ENCODE measurements around the gene KCTD16. TPM values are rescaled to one million over a fixed set of nuclear protein-coding genes. Genes with fewer than 3 reads are reported as not detected.

KCTD16 gene
- total RNA-seq, 1 donor = under 0.01 TPM

GRCh38 chr5:144209361-144209760 is 38.7 kb downstream of the KCTD16 start:
- Histone ChIP-seq H3K9me3 (ENCODE audit: low read depth, low read length) (no peaks in the 10 kb centered on the region), H3K27me3 (ENCODE audit: insufficient read depth, low read length) (peaks cover 47% of the 10 kb centered on the region), H3K4me3 (ENCODE audit: low read length) (no peak overlapping the region), H3K4me1 (ENCODE audit: insufficient read depth, low read length) (no peaks in the 10 kb centered on the region)

DNA sequence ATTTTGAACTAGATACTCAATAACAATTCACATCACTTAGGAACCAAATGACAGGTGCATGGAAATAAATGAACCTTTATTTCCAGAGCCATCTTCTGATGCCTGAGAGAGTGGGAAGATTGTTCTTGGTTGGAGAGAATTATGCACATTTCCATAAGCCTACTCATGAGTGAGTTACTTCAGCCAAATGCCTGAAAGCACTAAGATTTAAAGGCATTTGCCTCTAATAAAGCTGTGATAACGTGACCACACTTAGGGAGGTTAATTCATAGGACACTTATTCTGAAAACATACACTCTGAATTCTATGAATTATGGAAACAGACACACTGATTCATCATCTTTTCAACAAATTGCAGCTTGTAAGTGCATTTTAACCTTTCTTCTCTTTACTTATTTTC is 40.0 kb downstream of the KCTD16 start:
- Histone ChIP-seq H3K4me1 (ENCODE audit: insufficient read depth, low read length) (no peaks in the 10 kb centered on the region), H3K4me3 (ENCODE audit: low read length) (no peak overlapping the region), H3K9me3 (ENCODE audit: low read depth, low read length) (no peaks in the 10 kb centered on the region), H3K27me3 (ENCODE audit: insufficient read depth, low read length) (peaks cover 40% of the 10 kb centered on the region)

DNA sequence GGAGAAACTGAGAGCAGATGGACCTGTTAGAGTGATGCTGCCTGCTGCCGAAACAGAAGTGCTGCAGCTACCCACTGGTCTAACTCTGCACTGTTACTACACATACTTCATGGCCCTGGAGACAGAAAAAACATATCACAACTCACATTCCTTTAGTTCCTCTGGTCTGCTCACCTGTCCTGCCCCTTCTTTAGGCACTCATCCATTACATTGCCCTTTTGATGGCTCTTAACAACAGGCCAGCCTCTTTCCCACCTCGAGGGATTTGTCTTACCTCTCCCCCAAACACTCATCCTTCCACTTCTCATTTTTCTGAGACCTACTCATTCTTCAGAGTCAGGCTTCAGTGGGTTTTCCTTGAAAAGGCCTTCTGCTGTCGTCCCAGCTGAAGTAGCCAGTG is 49.2 kb downstream of the KCTD16 start:
- Histone ChIP-seq H3K4me1 (ENCODE audit: insufficient read depth, low read length) (no peaks in the 10 kb centered on the region), H3K9me3 (ENCODE audit: low read depth, low read length) (no peaks in the 10 kb centered on the region), H3K27me3 (ENCODE audit: insufficient read depth, low read length) (peaks cover 5% of the 10 kb centered on the region), H3K4me3 (ENCODE audit: low read length) (no peak overlapping the region)

- Histone ChIP-seq H3K9me3 (ENCODE audit: low read depth, low read length) (no peaks in the 10 kb centered on the region), H3K27me3 (ENCODE audit: insufficient read depth, low read length) (peaks cover 4% of the 10 kb centered on the region), H3K4me1 (ENCODE audit: insufficient read depth, low read length) (no peaks in the 10 kb centered on the region), H3K4me3 (ENCODE audit: low read length) (no peak overlapping the region)
Measured at GRCh38 chr5:144227363-144227999, 56.8 kb downstream of the KCTD16 start.

DNA sequence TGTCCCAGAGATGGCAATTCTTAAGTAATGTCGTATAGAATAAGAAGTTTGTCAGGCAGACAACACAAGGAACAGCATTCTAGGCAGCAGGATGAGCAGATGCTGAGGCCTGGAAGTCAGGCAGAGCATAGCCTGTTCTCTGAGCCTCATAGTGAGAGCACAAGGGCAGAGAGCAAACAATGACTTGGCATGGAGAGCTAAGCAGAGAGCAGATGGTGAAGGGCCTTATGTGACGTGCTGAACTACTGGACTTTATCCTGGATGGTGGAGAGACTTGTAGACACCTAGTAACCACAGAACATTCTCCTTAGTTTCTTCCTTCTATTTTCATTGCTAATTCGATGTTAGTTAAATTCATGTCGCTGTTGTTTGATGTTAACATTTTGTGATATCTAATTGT is 60.1 kb downstream of the KCTD16 start:
- Histone ChIP-seq H3K4me3 (ENCODE audit: low read length) (no peak overlapping the region), H3K27me3 (ENCODE audit: insufficient read depth, low read length) (peaks cover 4% of the 10 kb centered on the region), H3K4me1 (ENCODE audit: insufficient read depth, low read length) (no peaks in the 10 kb centered on the region), H3K9me3 (ENCODE audit: low read depth, low read length) (no peaks in the 10 kb centered on the region)

- Histone ChIP-seq H3K4me3 (ENCODE audit: low read length) (no peak overlapping the region), H3K4me1 (ENCODE audit: insufficient read depth, low read length) (no peaks in the 10 kb centered on the region), H3K9me3 (ENCODE audit: low read depth, low read length) (no peaks in the 10 kb centered on the region), H3K27me3 (ENCODE audit: insufficient read depth, low read length) (peaks cover 4% of the 10 kb centered on the region)
Measured at GRCh38 chr5:144232285-144232684, 61.6 kb downstream of the KCTD16 start.

GRCh38 chr5:144236499-144236898 is 65.8 kb downstream of the KCTD16 start:
- no peaks in the 10 kb centered on the region for H3K4me1 ChIP-seq (ENCODE audit: insufficient read depth, low read length)
- H3K27me3 ChIP-seq (ENCODE audit: insufficient read depth, low read length) = no peaks in the 10 kb centered on the region

GRCh38 chr5:144237851-144238250 is 67.2 kb downstream of the KCTD16 start:
- Histone ChIP-seq H3K4me1 (ENCODE audit: insufficient read depth, low read length) (no peaks in the 10 kb centered on the region), H3K4me3 (ENCODE audit: low read length) (no peak overlapping the region), H3K27me3 (ENCODE audit: insufficient read depth, low read length) (no peaks in the 10 kb centered on the region), H3K9me3 (ENCODE audit: low read depth, low read length) (no peaks in the 10 kb centered on the region)

More at GRCh38 chr5:144236499-144236898, 65.8 kb downstream of the KCTD16 start:
- H3K4me3 ChIP-seq (ENCODE audit: low read length) = no peak overlapping the region
- no peaks in the 10 kb centered on the region for H3K9me3 ChIP-seq (ENCODE audit: low read depth, low read length)

DNA sequence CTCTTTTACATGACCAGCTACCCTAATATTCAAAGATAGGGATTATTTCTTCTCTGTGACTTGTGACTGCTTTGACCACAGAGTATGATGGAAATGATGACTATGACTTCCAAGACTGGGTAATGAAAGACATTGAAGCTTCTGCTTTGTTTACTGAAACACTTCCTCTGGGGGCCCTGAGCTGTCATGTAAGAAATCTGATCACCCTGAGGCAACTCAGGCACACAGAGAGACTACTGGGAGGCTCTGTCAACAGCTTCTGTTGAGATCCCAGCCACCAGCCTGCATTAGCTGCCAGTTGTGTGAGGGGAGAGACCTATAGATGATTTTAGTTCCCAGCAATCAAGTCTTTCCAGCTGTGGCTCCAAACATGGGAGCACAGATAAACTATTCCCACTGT is 76.5 kb downstream of the KCTD16 start:
- Histone ChIP-seq H3K27me3 (ENCODE audit: insufficient read depth, low read length) (no peaks in the 10 kb centered on the region), H3K9me3 (ENCODE audit: low read depth, low read length) (no peaks in the 10 kb centered on the region), H3K4me3 (ENCODE audit: low read length) (no peak overlapping the region), H3K4me1 (ENCODE audit: insufficient read depth, low read length) (no peaks in the 10 kb centered on the region)

- Histone ChIP-seq H3K9me3 (ENCODE audit: low read depth, low read length) (no peaks in the 10 kb centered on the region), H3K27me3 (ENCODE audit: insufficient read depth, low read length) (no peaks in the 10 kb centered on the region), H3K4me1 (ENCODE audit: insufficient read depth, low read length) (no peaks in the 10 kb centered on the region), H3K4me3 (ENCODE audit: low read length) (no peak overlapping the region)
Measured at GRCh38 chr5:144248015-144248414, 77.3 kb downstream of the KCTD16 start.

GRCh38 chr5:144249755-144250464 is 79.2 kb downstream of the KCTD16 start:
- H3K4me3 ChIP-seq (ENCODE audit: low read length) = no peak overlapping the region
- H3K27me3 ChIP-seq (ENCODE audit: insufficient read depth, low read length) = no peaks in the 10 kb centered on the region
- H3K9me3 ChIP-seq (ENCODE audit: low read depth, low read length) = no peaks in the 10 kb centered on the region
- H3K4me1 ChIP-seq (ENCODE audit: insufficient read depth, low read length) = no peaks in the 10 kb centered on the region

- Histone ChIP-seq H3K9me3 (ENCODE audit: low read depth, low read length) (no peaks in the 10 kb centered on the region), H3K4me3 (ENCODE audit: low read length) (no peak overlapping the region), H3K4me1 (ENCODE audit: insufficient read depth, low read length) (no peaks in the 10 kb centered on the region), H3K27me3 (ENCODE audit: insufficient read depth, low read length) (no peaks in the 10 kb centered on the region)
Measured at GRCh38 chr5:144254552-144254951, 83.9 kb downstream of the KCTD16 start.

GRCh38 chr5:144260121-144260520 is 89.4 kb downstream of the KCTD16 start:
- H3K9me3 ChIP-seq (ENCODE audit: low read depth, low read length) = no peaks in the 10 kb centered on the region
- peaks cover 3% of the 10 kb centered on the region for H3K27me3 ChIP-seq (ENCODE audit: insufficient read depth, low read length)
- no peaks in the 10 kb centered on the region for H3K4me1 ChIP-seq (ENCODE audit: insufficient read depth, low read length)
- no peak overlapping the region for H3K4me3 ChIP-seq (ENCODE audit: low read length)

DNA sequence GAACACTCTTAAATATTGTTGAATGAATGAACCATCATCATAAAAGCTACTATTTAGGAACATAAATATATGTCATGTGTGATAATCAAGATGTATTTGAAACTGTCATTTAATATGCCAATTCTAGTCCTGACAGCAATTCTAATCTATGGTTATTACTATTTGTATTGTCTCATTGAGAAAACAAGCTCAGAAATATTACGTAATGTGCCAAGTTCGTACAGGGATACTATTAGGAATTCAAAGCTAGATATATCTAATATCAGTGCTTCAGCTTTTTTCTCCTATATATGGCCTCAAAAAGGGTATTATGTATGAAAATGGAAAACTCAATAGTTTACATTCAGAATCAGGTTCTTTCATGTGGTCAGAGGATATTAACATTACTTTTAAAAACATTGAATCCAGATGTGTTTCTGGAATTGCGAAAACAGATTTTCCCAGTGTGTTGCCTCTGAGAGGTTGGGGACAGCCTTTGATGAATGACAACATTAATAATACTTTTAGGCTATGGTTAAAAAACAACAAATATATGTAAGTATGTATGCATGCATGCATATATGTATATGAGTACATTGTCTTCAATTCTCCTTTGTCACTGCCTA is 95.1 kb downstream of the KCTD16 start:
- peaks cover 8% of the 10 kb centered on the region for H3K9me3 ChIP-seq (ENCODE audit: low read depth, low read length)
- H3K4me3 ChIP-seq (ENCODE audit: low read length) = no peak overlapping the region
- H3K4me1 ChIP-seq (ENCODE audit: insufficient read depth, low read length) = no peaks in the 10 kb centered on the region
- peaks cover 3% of the 10 kb centered on the region for H3K27me3 ChIP-seq (ENCODE audit: insufficient read depth, low read length)

- no peaks in the 10 kb centered on the region for H3K27me3 ChIP-seq (ENCODE audit: insufficient read depth, low read length)
- no peaks in the 10 kb centered on the region for H3K4me1 ChIP-seq (ENCODE audit: insufficient read depth, low read length)
- peaks cover 8% of the 10 kb centered on the region for H3K9me3 ChIP-seq (ENCODE audit: low read depth, low read length)
- no peak overlapping the region for H3K4me3 ChIP-seq (ENCODE audit: low read length)
Measured at GRCh38 chr5:144267961-144268513, 97.4 kb downstream of the KCTD16 start.
